ENCODE results near the gene SLC25A39. TPM values are rescaled to one million over a fixed set of nuclear protein-coding genes. Genes with fewer than 3 reads are reported as not detected.

The SLC25A39 gene
- total RNA-seq, 2 experiments from 2014 or later: 72.6 to 77.0 TPM

- H3K27me3 Mint-ChIP-seq: no peaks in the 10 kb centered on the region
- ChIA-PET CTCF (interaction anchor here (0.7 to 1.7 kb wide), 10 partner anchors 9 to 203 kb away, joined by 3 to 18 read pairs (median 5); partner anchors contain the start of genes FAM171A2, GRN, HDAC5 and UBTF), POLR2A (interaction anchor here (1.0 to 8.0 kb wide), 10 partner anchors 8 to 141 kb away, joined by 3 to 117 read pairs (median 6); partner anchors contain the start of genes GRN, TMUB2 and UBTF)
- H3K4me3 Mint-ChIP-seq: peak overlapping the region; percentile 87
- no peaks in the 10 kb centered on the region for H3K9me3 Mint-ChIP-seq
- no peaks in the 10 kb centered on the region for H3K36me3 Mint-ChIP-seq (ENCODE audit: low read depth)
- H3K4me1 Mint-ChIP-seq: peaks cover 34% of the 10 kb centered on the region
- peak overlapping the region; percentile 81 for H3K27ac Mint-ChIP-seq
- DNase-seq: peak; percentile 96
Observed at GRCh38 chr17:44326861-44327444, 2.3 kb upstream of the SLC25A39 start.

DNA sequence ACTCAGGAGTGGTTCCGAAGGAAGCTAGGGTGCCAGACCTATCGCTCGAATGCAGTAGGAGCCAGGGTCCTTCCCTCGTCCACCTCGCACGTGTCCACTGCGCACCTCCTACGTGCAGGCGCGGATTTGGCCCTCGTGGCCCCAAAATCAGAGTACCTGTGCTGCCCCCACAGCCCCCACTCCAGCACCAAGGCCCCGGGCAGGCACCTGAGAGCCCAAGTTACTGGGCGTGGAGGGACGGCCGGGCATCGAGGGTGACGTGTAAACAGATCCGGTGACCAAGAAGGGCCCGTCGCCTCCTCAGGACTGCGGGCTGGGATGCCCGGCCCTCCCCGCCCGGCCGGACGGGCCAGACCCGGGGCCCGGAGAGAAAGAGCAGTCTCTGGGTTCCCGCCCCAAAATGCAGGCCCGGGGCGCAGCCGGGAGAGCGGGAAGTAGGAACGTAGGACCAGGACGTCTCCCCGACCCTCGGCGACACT lies 492 bp downstream of the SLC25A39 start:
- Mint-ChIP-seq H3K9me3 (no peaks in the 10 kb centered on the region), H3K27ac (peak overlapping the region; percentile 52)
- CTCF ChIA-PET: interaction anchor here (0.6 to 1.2 kb wide), 3 partner anchors 102 to 138 kb away, joined by 3 to 8 read pairs (median 4); no protein-coding TSS in a partner anchor

GRCh38 chr17:44323359-44324091 lies 1.1 kb downstream of the SLC25A39 start:
- Mint-ChIP-seq H3K9me3 (no peaks in the 10 kb centered on the region), H3K27ac (peak overlapping the region; percentile 52), H3K4me3 (peak overlapping the region; percentile 87), H3K4me1 (peaks cover 28% of the 10 kb centered on the region), H3K27me3 (no peaks in the 10 kb centered on the region), H3K36me3 (ENCODE audit: low read depth) (peaks cover 20% of the 10 kb centered on the region)
- ChIA-PET CTCF (interaction anchor here (0.7 kb wide), 1 partner anchor 102 kb away, joined by 4 read pairs; no protein-coding TSS in a partner anchor), POLR2A (interaction anchor here (1.3 to 8.0 kb wide), 6 partner anchors 105 to 395 kb away, joined by 3 to 117 read pairs (median 10); partner anchors contain the start of genes TMUB2 and UBTF)
- no peak for DNase-seq

More for the DNA sequence above, 492 bp downstream of the SLC25A39 start:
- Mint-ChIP-seq H3K4me1 (peaks cover 28% of the 10 kb centered on the region), H3K4me3 (peak overlapping the region; percentile 87), H3K36me3 (ENCODE audit: low read depth) (peaks cover 19% of the 10 kb centered on the region), H3K27me3 (no peaks in the 10 kb centered on the region)
- no peak for DNase-seq
- POLR2A ChIA-PET: interaction anchor here (1.0 to 8.0 kb wide), 7 partner anchors 106 to 396 kb away, joined by 3 to 117 read pairs (median 8); partner anchors contain the start of genes TMUB2 and UBTF

DNA sequence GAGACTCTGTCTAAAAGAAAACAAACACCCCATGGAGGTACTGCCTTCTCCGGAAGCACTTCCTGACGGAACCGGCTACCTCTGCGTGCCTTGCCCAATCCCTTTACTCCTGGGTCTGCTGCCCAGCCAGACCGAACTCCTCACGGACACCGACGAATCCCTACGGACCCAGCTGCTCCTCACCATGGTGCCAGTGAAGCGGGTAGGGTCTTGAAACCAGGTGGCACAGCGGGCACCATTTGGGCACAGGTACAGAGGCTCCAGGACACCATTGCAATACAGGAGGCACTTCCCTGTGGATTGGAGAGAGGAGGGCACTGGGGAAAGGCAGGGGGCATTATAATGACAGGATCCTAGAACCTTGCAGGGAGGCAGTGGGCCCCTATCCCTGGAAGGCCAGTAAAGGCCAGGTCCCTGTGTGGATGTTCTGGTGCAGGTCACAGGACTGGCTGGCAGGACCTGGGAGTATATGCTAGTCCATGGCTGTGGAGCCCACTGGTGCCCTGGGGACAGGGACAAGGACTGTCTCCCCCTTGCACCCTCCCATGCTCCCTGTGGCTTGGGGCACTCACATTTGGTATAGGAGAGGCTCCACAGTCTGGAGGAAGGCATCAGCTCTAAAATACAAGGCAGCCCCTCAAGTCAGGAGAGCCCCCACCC lies 2.3 kb downstream of the SLC25A39 start:
- CTCF ChIA-PET: interaction anchor here (0.6 kb wide), 1 partner anchor 661 kb away, joined by 3 read pairs; no protein-coding TSS in a partner anchor
- Mint-ChIP-seq H3K27ac (no peak overlapping the region), H3K27me3 (peaks cover 3% of the 10 kb centered on the region), H3K9me3 (no peaks in the 10 kb centered on the region), H3K4me1 (peaks cover 22% of the 10 kb centered on the region), H3K4me3 (peak overlapping the region; percentile 21), H3K36me3 (ENCODE audit: low read depth) (peaks cover 22% of the 10 kb centered on the region)
- DNase-seq: no peak
- POLR2A ChIA-PET: interaction anchor here (8.0 kb wide), 1 partner anchor 104 kb away, joined by 117 read pairs; the partner anchor contains the start of gene UBTF

GRCh38 chr17:44321246-44322120 lies 3.1 kb downstream of the SLC25A39 start:
- ChIA-PET CTCF (interaction anchor here (0.9 kb wide), 1 partner anchor 9 kb away, joined by 3 read pairs; no protein-coding TSS in a partner anchor), POLR2A (interaction anchor here (8.0 kb wide), 1 partner anchor 103 kb away, joined by 117 read pairs; the partner anchor contains the start of gene UBTF)
- no peak for DNase-seq
- Mint-ChIP-seq H3K4me3 (no peak overlapping the region), H3K36me3 (ENCODE audit: low read depth) (peaks cover 22% of the 10 kb centered on the region), H3K9me3 (no peaks in the 10 kb centered on the region), H3K4me1 (peaks cover 18% of the 10 kb centered on the region), H3K27ac (no peak overlapping the region), H3K27me3 (peaks cover 11% of the 10 kb centered on the region)

DNA sequence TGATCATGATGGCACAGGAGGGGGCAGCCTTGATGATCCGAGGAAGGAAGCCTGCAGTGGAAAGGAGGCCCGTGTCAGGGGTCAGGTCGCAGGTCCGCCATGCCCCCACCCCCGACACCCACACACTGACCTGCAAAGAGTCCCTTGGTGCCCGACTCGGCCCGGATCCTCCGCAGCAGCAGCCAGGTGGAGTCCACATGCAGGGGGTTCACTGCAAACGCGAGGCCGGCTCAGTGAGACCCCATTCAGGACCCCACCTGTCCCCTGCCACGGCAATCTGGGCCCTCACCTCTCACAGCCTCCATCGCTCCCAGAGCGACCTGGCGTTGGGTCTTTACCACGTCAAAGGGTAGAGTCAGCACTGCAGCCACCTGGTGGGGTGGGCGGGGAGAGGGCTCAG lies 4.6 kb downstream of the SLC25A39 start:
- no peaks in the 10 kb centered on the region for H3K9me3 Mint-ChIP-seq

DNA sequence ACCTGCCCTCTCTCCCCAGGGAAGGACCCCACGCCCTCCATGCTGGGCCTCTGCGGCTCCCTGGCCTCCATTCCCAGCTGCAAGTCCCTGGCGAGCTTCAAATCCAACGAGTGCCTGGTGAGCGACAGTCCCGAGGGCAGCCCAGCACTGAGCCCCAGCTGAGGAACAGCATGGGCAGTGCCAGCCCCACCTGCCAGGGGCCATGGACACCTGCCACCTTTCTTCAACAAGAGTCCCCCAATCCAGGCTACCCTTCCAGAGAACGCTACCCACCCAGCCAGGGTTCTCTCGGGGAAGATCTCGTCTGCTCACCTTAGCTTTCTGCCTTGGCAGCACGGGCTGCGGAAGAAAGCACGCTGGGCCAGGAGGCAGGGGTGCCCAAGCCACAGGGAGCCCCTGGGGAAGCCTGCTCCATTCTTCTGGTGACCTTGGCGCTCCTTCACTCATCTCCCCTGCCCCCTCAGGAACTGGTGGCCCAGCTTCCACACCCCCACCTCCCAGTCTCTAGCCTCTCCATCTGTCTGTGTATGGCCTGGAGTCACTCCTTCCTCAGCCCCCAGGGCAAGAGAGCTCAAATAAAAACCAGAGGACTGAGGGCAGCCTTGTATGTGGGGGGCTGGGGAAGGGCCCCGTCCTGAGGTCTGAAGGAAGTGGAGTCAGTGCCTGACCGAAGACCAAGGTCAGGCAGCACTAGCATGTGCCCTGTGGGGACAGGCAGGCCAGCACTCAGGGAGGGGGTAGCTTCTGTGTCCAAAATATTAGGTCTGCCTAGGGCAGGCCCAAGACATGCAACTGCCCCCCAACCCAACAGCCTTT lies 6.3 kb downstream of the SLC25A39 start:
- Mint-ChIP-seq H3K36me3 (ENCODE audit: low read depth) (peaks cover 22% of the 10 kb centered on the region), H3K27ac (no peak overlapping the region), H3K4me1 (peaks cover 15% of the 10 kb centered on the region), H3K9me3 (no peaks in the 10 kb centered on the region), H3K27me3 (peaks cover 32% of the 10 kb centered on the region), H3K4me3 (no peak overlapping the region)
- DNase-seq: no peak
- ChIA-PET POLR2A (interaction anchor here (1.1 to 1.9 kb wide), 3 partner anchors 9 to 109 kb away, joined by 4 to 6 read pairs (median 5); no protein-coding TSS in a partner anchor), CTCF (no interaction called here)

More for the DNA sequence above, 4.6 kb downstream of the SLC25A39 start:
- Mint-ChIP-seq H3K27ac (no peak overlapping the region), H3K27me3 (peaks cover 23% of the 10 kb centered on the region), H3K4me1 (peaks cover 22% of the 10 kb centered on the region), H3K4me3 (no peak overlapping the region), H3K36me3 (ENCODE audit: low read depth) (peaks cover 22% of the 10 kb centered on the region)
- CTCF ChIA-PET: interaction anchor here (0.9 kb wide), 1 partner anchor 10 kb away, joined by 3 read pairs; no protein-coding TSS in a partner anchor
- no peak for DNase-seq
- POLR2A ChIA-PET: interaction anchor here (8.0 kb wide), 1 partner anchor 102 kb away, joined by 117 read pairs; the partner anchor contains the start of gene UBTF

DNA sequence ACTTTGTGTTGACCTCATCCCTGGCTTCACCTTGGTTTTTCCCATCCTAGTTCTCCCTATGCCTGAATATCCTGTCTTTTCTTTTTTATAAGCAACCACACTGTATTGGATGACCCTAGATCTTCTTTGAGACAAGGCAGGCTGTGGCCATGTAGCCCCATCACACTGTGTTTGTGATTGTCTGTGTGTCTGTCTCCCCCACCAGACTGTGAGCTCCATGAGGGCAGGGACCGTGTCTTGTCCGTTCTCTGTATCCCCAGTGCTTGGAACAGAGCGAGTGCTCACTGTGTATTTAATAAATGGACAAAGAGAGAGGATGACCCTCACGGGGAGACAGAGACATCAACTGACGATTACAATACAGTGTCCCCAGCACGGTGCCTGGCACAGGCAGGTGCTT lies 7.1 kb downstream of the SLC25A39 start:
- Mint-ChIP-seq H3K27me3 (peaks cover 36% of the 10 kb centered on the region), H3K27ac (no peak overlapping the region), H3K36me3 (ENCODE audit: low read depth) (peaks cover 22% of the 10 kb centered on the region), H3K4me3 (no peak overlapping the region), H3K9me3 (no peaks in the 10 kb centered on the region), H3K4me1 (peaks cover 13% of the 10 kb centered on the region)
- ChIA-PET POLR2A (interaction anchor here (1.1 to 1.9 kb wide), 3 partner anchors 15 to 131 kb away, joined by 4 to 6 read pairs (median 4); partner anchors contain the start of gene TMUB2), CTCF (interaction anchor here (1.3 to 1.4 kb wide), 2 partner anchors 13 to 107 kb away, joined by 3 to 4 read pairs; no protein-coding TSS in a partner anchor)
- no peak for DNase-seq

- H3K36me3 Mint-ChIP-seq (ENCODE audit: low read depth): peaks cover 14% of the 10 kb centered on the region
- DNase-seq: no peak
Observed at GRCh38 chr17:44315760-44316731, 8.6 kb downstream of the SLC25A39 start.

More at GRCh38 chr17:44315760-44316731, 8.6 kb downstream of the SLC25A39 start:
- H3K4me1 Mint-ChIP-seq: peaks cover 13% of the 10 kb centered on the region
- H3K9me3 Mint-ChIP-seq: no peaks in the 10 kb centered on the region
- POLR2A ChIA-PET: interaction anchor here (0.7 to 3.1 kb wide), 9 partner anchors 11 to 106 kb away, joined by 3 to 16 read pairs (median 5); partner anchors contain the start of gene UBTF
- peaks cover 40% of the 10 kb centered on the region for H3K27me3 Mint-ChIP-seq
- H3K27ac Mint-ChIP-seq: no peak overlapping the region
- H3K4me3 Mint-ChIP-seq: peak overlapping the region; percentile 61
- CTCF ChIA-PET: interaction anchor here (0.5 to 1.4 kb wide), 4 partner anchors 15 to 106 kb away, joined by 3 to 4 read pairs (median 4); no protein-coding TSS in a partner anchor
